Lower lobe of right lung (tissue), 2 donors: ENCODE measurements around the gene CTNNA2. TPM values are rescaled to one million over a fixed set of nuclear protein-coding genes. Genes with fewer than 3 reads are reported as not detected.

ENCODE experiments used
- ATAC-seq, 2 donors: fragments of 200-7000 bp; cut with Tn5 transposase; one replicate each; pipeline ENCODE4 v1.9.1; 2020 to 2022; ENCODE audit warnings: mild to moderate bottlenecking in 2 of 2, moderate library complexity in 2 of 2
- DNase-seq: peaks from one replicate; pipeline ENCODE4 v3.0.0-alpha.2; 2020
- H3K27ac ChIP-seq: fragments of 200-600 bp; one replicate; pipeline ENCODE4 v1.8.0; 2022
- H3K27me3 ChIP-seq: fragments of 200-600 bp; one replicate; pipeline ENCODE4 v1.8.0; 2022; ENCODE audit warnings: low read depth
- H3K36me3 ChIP-seq: fragments of 200-600 bp; one replicate; pipeline ENCODE4 v1.8.0; 2022; ENCODE audit warnings: mild to moderate bottlenecking
- H3K4me1 ChIP-seq: fragments of 200-600 bp; one replicate; pipeline ENCODE4 v1.8.0; 2022
- H3K4me3 ChIP-seq: fragments of 200-600 bp; one replicate; pipeline ENCODE4 v1.8.0; 2022; ENCODE audit warnings: mild to moderate bottlenecking
- H3K9me3 ChIP-seq: fragments of 200-600 bp; one replicate; pipeline ENCODE4 v1.8.0; 2022
- intact Hi-C: fragments of 100-400 bp; cut with DNase I; formaldehyde crosslinking; loops from one replicate; pipeline ENCODE4 v1.11.0; 2022
- total RNA-seq: library from RNA; stranded (reverse); fragmentation: NEBNext Ultra II Directional; extraction: Animal tissue kit (Norgen Biotek cat#: 25700); gene quantifications from one replicate; pipeline ENCODE4 v1.2.1, GENCODE V29; 2021
- TF ChIP-seq, protein P1 (sequence below): fragments of 200-600 bp; IDR thresholded peaks from one replicate; pipeline ENCODE4 v1.8.0; 2022; ENCODE audit warnings: antibody characterized with exemption, mild to moderate bottlenecking
- donor health status: DM: no; HTN: yes; CAD: no; lungs with severe emphysema.

CTNNA2 gene
- total RNA-seq, 1 donor from 2014 or later: not detected

DNA sequence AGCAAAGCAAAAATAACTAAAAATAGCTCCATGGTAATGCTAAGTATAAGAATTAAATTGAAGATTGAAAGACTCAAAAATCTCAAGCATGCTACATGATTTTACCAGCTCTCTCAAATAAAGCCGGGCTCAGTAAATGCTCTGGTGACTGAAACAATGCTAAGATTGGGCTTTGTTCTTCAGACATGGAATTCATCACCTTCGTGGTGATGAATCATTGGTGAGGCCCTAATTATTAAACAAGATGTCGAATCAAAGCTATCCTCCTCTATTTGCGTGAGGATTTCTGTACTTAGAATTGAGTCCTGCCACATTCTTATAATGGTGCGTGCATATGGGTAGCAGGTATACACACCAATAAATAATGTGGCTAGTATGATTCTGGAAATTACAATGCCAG lies 850.5 kb downstream of the CTNNA2 start:
- H3K36me3 ChIP-seq: no peaks in the 10 kb centered on the region
- H3K9me3 ChIP-seq: no peaks in the 10 kb centered on the region
- H3K4me3 ChIP-seq: no peak overlapping the region
- ATAC-seq: no peak
- no peaks in the 10 kb centered on the region for H3K4me1 ChIP-seq
- no peak for DNase-seq
- no peaks in the 10 kb centered on the region for H3K27me3 ChIP-seq
- no peak overlapping the region for H3K27ac ChIP-seq
- intact Hi-C loops: no loop called here
- TF ChIP-seq, protein P1, sequence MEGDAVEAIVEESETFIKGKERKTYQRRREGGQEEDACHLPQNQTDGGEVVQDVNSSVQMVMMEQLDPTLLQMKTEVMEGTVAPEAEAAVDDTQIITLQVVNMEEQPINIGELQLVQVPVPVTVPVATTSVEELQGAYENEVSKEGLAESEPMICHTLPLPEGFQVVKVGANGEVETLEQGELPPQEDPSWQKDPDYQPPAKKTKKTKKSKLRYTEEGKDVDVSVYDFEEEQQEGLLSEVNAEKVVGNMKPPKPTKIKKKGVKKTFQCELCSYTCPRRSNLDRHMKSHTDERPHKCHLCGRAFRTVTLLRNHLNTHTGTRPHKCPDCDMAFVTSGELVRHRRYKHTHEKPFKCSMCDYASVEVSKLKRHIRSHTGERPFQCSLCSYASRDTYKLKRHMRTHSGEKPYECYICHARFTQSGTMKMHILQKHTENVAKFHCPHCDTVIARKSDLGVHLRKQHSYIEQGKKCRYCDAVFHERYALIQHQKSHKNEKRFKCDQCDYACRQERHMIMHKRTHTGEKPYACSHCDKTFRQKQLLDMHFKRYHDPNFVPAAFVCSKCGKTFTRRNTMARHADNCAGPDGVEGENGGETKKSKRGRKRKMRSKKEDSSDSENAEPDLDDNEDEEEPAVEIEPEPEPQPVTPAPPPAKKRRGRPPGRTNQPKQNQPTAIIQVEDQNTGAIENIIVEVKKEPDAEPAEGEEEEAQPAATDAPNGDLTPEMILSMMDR: no peak

DNA sequence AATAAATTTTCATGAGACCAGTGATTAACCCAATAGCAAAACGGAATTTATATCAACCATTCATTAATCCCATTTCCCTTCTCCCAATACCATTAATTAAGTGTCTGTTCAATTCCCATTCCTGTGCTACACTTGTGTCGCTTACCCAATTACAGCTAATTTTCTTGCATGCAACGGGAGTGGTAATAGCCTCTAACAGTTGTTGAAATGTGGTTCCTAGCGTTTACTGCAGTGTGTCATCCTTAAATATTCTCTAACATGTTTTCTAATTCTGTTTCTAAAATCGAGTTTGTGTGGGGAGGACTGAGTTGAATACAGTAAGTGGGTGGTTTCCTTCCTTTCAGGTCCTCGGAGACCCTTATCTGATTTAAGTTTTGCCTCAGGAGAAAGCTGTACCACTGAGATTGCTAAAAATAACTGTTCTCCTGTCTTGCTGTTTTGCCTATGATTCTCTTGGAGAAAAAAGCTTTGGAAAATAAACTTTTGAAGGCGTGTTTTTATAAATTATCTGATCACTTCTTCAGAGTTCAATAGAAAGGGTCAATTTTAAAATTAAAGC lies 851.0 kb downstream of the CTNNA2 start:
- Histone ChIP-seq H3K4me1 (no peaks in the 10 kb centered on the region), H3K9me3 (no peaks in the 10 kb centered on the region), H3K4me3 (no peak overlapping the region), H3K36me3 (no peaks in the 10 kb centered on the region), H3K27me3 (no peaks in the 10 kb centered on the region), H3K27ac (no peak overlapping the region)
- ATAC-seq: no peak
- no peak for DNase-seq
- TF ChIP-seq, protein P1: no peak
- intact Hi-C loops: no loop called here

DNA sequence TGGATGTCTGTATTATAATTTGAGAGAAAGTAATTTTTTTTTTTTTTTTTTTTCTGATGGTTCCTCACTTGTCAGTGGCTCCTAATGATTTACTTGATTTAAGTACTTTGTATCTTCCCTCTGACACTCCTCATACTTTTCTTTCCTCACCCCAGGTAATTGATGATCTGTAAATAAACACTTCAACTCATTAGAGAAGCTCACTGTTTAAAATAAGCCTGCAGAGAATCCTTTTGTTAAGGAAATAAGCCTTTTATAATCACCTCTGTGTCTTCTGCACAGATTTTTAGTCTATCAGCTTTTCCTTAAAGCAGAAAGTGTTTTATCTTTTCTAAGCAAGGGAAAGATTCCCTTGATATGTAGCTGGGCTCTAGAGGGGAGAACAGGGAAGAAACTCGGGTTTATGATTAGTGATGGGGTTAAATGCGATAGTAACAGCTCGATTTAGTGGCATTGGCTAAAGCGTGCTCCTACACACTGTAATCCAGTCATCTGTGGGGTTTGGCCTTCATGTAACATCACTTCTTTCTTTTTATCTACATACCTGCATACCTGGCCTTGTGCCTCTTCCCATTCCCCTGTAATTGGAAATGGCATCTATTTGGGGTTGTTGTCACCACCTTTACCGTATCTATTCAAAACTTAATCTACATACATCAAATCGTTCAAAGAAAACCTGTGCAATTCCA lies 851.8 kb downstream of the CTNNA2 start:
- no peak for ATAC-seq
- intact Hi-C loops: no loop called here
- TF ChIP-seq, protein P1: no peak
- Histone ChIP-seq H3K27ac (no peak overlapping the region), H3K27me3 (no peaks in the 10 kb centered on the region), H3K9me3 (no peaks in the 10 kb centered on the region), H3K4me1 (no peaks in the 10 kb centered on the region), H3K4me3 (no peak overlapping the region), H3K36me3 (no peaks in the 10 kb centered on the region)
- no peak for DNase-seq

DNA sequence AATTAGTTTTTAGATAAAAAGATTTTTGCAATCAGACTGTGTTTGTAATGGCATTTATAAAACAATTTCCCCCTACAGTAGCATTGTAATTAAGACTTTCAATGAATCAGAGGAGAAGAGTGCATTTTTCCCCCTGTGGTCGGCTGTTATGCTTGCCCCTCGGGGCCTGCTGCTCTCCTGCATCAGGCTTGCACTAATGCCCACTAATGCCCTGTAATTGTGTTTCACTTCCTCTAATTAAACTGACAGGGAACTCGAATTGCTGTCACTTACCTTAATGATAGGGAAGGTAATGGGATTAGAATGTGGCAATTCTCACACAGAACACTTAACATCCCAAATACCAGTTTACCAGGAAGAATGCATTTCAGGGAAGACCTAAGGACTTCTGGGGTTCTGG lies 852.9 kb downstream of the CTNNA2 start:
- intact Hi-C loops: no loop called here
- Histone ChIP-seq H3K36me3 (no peaks in the 10 kb centered on the region), H3K27ac (no peak overlapping the region), H3K4me3 (no peak overlapping the region), H3K9me3 (no peaks in the 10 kb centered on the region), H3K27me3 (no peaks in the 10 kb centered on the region), H3K4me1 (no peaks in the 10 kb centered on the region)
- ATAC-seq: no peak
- no peak for DNase-seq
- TF ChIP-seq, protein P1: no peak

DNA sequence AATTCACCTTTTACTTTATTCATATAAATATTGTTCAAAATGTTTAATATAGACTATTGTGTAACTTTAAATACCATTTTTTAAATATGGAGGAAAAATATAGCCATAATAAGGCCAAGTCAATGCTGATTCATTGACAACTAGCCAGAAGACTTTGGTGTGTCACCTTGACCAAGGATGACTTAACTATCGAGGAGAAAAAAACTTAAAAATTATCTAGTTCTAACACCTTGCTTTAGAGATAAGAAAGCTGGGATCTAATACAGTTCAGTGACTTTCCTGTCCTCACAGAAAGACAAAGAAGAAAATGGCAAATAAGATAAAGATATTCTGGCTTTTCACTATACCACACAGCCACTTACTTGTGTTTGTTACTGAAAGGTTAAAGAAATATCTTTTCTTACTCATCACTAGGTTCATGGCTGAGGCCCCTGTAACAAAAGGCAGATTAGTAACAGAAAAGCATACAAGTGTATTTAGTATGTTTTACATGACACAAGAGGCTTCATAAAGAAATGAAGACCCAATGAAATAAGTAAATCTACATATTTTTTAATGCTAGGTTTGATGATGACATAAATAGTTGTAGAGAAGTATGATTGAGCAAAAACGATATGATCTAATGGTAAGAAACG lies 857.6 kb downstream of the CTNNA2 start:
- Histone ChIP-seq H3K9me3 (no peaks in the 10 kb centered on the region), H3K27ac (no peak overlapping the region), H3K4me1 (no peaks in the 10 kb centered on the region), H3K36me3 (no peaks in the 10 kb centered on the region), H3K4me3 (no peak overlapping the region), H3K27me3 (no peaks in the 10 kb centered on the region)
- no peak for ATAC-seq
- DNase-seq: no peak
- TF ChIP-seq, protein P1: no peak
- intact Hi-C loops: no loop called here
